OCI-LY1 (cell line): ENCODE data around the gene RDH11.

ENCODE experiments used
- CTCF ChIP-seq: fragments of 200-600 bp; sonication (generic), shearing (Covaris generic); IDR thresholded peaks from 2 replicates; pipeline ENCODE4 v1.5.1; 2017; ENCODE audit warnings: mild to moderate bottlenecking, antibody characterized with exemption, low read length, moderate library complexity, mixed read lengths
- EZH2 ChIP-seq: fragments of 200-600 bp; sonication (generic), shearing (Covaris generic); IDR thresholded peaks from 2 replicates; pipeline ENCODE4 v1.8.0; 2017; ENCODE audit warnings: borderline replicate concordance, mixed run types, mild to moderate bottlenecking, antibody characterized with exemption, low read length, moderate library complexity, mixed read lengths

GRCh38 chr14:67650151-67650550 is 45.4 kb downstream of the RDH11 start:
- TF ChIP-seq CTCF (no peak), EZH2 (no peak)
